Suprapubic skin (tissue), 4 donors: Measurements from ENCODE around the gene EFNA2. TPM values are rescaled to one million over a fixed set of nuclear protein-coding genes. Genes with fewer than 3 reads are reported as not detected.

Experiments used
- DNase-seq, 2 donors: peaks; one replicate each; pipeline ENCODE4 v3.0.0-alpha.2; 2019; ENCODE audit warnings: low spot score in 2 of 2
- H3K27ac ChIP-seq: fragments of 200-600 bp; sonication (generic); one replicate; pipeline ENCODE4 v1.5.1; 2019
- H3K27me3 ChIP-seq: fragments of 200-600 bp; sonication (generic); one replicate; pipeline ENCODE4 v1.5.1; 2019
- H3K36me3 ChIP-seq: fragments of 200-600 bp; sonication (generic); one replicate; pipeline ENCODE4 v1.5.1; 2019
- H3K4me1 ChIP-seq: fragments of 200-600 bp; sonication (generic); one replicate; pipeline ENCODE4 v1.5.1; 2019
- H3K4me3 ChIP-seq: fragments of 200-600 bp; sonication (generic); one replicate; pipeline ENCODE4 v1.5.1; 2019; ENCODE audit warnings: mild to moderate bottlenecking
- H3K9me3 ChIP-seq: fragments of 200-600 bp; sonication (generic); one replicate; pipeline ENCODE4 v1.5.1; 2019
- EP300 ChIP-seq: sonication (generic); formaldehyde crosslinking; IDR thresholded peaks from one replicate; pipeline ENCODE4 v1.6.1; 2017; ENCODE audit warnings: antibody characterized with exemption
- POLR2A ChIP-seq, 2 donors: fragments of 450-650 bp; IDR thresholded peaks; one replicate each; pipeline ENCODE4 v1.6.1; 2017; ENCODE audit warnings: antibody characterized with exemption in 2 of 2, mild to moderate bottlenecking in 2 of 2, moderate library complexity in 2 of 2
- POLR2AphosphoS5 ChIP-seq, 3 donors: sonication (generic); formaldehyde crosslinking; IDR thresholded peaks; one replicate each; pipeline ENCODE4 v1.6.1; 2017; ENCODE audit warnings: antibody characterized with exemption in 3 of 3
- WGBS: methylation state at CpG from one replicate; pipeline ENCODE4 v1.1.5; 2018; 5-methylcytosine and 5-hydroxymethylcytosine counted together
- total RNA-seq, 4 donors: library from RNA; depleted of rRNA; stranded (reverse); fragments of >200 nt; gene quantifications; one replicate each; pipeline ENCODE4 v1.1.0, GENCODE V29; 2016
- TF ChIP-seq, protein P1 (sequence below), 2 donors: fragments of 200-600 bp in 1 of 2; fragments of 450-650 bp in 1 of 2; sonication (generic) in 1 of 2; IDR thresholded peaks; one replicate each; pipeline ENCODE4 v1.5.1; 2016 to 2019; ENCODE audit warnings: antibody characterized with exemption in 2 of 2, mild to moderate bottlenecking in 1 of 2, moderate library complexity in 1 of 2

The EFNA2 gene
- total RNA-seq, 4 donors from 2014 or later, result not detected

DNA sequence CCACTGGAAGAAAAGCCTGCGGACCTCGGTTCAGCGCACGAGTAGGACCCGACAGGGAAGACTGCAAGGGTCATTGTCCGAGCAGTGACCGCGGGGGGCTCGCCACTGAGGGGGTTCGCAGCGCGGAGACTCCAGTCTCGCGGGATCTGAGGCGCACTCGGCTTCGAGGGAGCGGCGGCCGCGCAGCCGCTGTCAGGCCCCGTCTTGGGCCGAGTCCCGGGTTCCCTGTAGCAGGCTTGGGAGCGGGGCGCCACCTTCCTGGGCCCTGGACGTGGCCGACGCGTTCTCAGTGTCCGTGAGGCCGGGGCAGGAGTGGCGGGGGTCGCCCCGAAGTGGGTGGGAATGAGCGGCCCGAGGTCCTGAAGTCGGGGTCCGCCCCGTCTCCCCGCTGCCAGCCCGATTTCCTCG, 10.8 kb upstream of the EFNA2 start:
- peaks cover 66% of the 10 kb centered on the region for H3K4me1 ChIP-seq
- peak overlapping the region; percentile 57 for H3K4me3 ChIP-seq
- no peaks in the 10 kb centered on the region for H3K9me3 ChIP-seq
- no peaks in the 10 kb centered on the region for H3K27me3 ChIP-seq
- H3K27ac ChIP-seq, result peak overlapping the region; percentile 96
- DNase-seq, result peak in 1 of 2 donors; percentile 80
- WGBS, result 41% methylated on average over 24 of the region's 44 CpGs
- peaks cover 54% of the 10 kb centered on the region for H3K36me3 ChIP-seq
- no peak for TF ChIP-seq POLR2AphosphoS5 (IDR thresholded peaks at IDR 0.05)
- TF ChIP-seq EP300, result no peak
- TF ChIP-seq, protein P1, sequence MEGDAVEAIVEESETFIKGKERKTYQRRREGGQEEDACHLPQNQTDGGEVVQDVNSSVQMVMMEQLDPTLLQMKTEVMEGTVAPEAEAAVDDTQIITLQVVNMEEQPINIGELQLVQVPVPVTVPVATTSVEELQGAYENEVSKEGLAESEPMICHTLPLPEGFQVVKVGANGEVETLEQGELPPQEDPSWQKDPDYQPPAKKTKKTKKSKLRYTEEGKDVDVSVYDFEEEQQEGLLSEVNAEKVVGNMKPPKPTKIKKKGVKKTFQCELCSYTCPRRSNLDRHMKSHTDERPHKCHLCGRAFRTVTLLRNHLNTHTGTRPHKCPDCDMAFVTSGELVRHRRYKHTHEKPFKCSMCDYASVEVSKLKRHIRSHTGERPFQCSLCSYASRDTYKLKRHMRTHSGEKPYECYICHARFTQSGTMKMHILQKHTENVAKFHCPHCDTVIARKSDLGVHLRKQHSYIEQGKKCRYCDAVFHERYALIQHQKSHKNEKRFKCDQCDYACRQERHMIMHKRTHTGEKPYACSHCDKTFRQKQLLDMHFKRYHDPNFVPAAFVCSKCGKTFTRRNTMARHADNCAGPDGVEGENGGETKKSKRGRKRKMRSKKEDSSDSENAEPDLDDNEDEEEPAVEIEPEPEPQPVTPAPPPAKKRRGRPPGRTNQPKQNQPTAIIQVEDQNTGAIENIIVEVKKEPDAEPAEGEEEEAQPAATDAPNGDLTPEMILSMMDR (IDR thresholded peaks at IDR 0.05), result no peak
- no peak for TF ChIP-seq POLR2A (IDR thresholded peaks at IDR 0.05)

DNA sequence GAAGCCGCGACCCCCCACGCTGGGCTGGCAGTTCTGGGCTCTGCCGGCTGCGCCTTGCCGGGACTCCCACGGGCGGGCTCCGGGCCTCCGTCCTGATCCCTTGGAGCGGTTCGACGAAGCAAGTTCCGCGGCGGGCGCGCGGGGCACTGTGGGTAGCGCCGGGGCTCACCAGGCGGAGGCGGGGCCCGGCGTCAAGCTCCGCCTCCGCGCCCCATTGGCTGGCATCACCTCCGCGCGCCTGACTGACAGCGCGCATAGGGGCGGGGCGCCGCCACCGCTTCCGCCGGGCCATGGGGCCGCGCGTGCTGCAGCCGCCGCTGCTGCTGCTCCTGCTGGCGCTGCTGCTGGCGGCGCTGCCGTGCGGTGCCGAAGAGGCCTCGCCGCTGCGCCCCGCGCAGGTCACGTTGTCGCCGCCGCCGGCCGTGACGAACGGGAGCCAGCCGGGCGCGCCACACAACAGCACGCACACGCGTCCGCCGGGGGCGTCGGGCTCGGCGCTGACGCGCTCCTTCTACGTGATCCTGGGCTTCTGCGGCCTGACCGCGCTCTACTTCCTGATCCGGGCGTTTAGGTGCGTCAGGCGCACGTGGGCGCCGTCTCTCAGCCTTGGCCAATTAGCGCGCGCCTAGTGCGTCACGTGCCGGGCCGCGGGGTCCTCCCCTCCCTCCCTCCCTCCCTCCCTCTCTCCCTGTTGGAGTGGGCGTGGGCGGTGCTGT, 10.3 kb upstream of the EFNA2 start, which contains the start of gene FAM174C:
Gene FAM174C (plus strand): TSS at position 271 of the 716 bp plus-strand sequence. CDS start 20 bp downstream, at position 291.
- peak within 1 kb of the TSS; percentile 96 for H3K27ac ChIP-seq
- H3K27me3 ChIP-seq, result no peaks in the 10 kb centered on the region
- no peak for TF ChIP-seq EP300
- TF ChIP-seq, protein P1 (IDR thresholded peaks at IDR 0.05), result no peak
- TF ChIP-seq POLR2AphosphoS5 (IDR thresholded peaks at IDR 0.05), result peak in 1 of 3 donors; percentile 60
- peak in 1 of 2 donors; percentile 68 for TF ChIP-seq POLR2A (IDR thresholded peaks at IDR 0.05)
- H3K4me3 ChIP-seq, result peak within 1 kb of the TSS; percentile 57
- DNase-seq, result peak; percentile 97 to 99
- no peaks in the 10 kb centered on the region for H3K9me3 ChIP-seq
- H3K4me1 ChIP-seq, result peaks cover 60% of the 10 kb centered on the region
- peaks cover 54% of the 10 kb centered on the region for H3K36me3 ChIP-seq
- WGBS, result 0% methylated on average over 18 of the region's 98 CpGs

DNA sequence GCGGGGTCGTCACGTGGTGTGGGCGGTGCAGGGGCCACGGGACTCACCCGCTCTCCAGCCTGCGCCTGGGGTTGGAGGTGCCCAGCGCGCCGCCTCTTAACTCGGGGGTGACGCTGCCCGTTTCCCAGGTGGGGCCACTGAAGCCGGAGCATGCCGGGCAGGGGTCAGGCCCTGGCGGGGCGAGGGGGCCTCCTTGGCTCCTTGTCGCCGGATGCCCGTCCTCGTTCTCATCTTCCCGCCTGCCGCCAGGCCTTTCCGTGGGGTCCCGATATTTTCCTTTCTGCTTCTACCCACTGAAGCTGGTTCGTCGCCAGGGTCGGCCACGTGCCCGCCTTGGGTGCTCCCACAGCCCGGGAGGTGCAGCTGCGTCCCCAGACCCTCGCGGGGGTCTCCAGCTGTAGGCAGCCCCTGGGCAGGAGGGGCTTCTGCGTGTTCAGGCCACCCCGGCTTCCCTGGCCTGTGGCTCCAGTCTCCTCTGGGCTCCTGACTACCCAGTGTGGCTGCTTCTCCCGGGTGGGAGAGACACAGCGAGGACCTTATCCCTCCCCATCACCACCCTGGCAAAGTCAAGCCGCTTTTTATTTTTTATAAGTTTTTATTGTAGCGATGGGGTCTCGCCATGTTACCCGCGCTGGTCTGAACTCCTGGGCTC, 9.6 kb upstream of the EFNA2 start:
- peak overlapping the region; percentile 57 for H3K4me3 ChIP-seq
- H3K36me3 ChIP-seq, result peaks cover 50% of the 10 kb centered on the region
- WGBS, result 11% methylated on average over 26 of the region's 43 CpGs
- H3K4me1 ChIP-seq, result peaks cover 54% of the 10 kb centered on the region
- no peak for DNase-seq
- peak overlapping the region; percentile 96 for H3K27ac ChIP-seq
- TF ChIP-seq POLR2A (IDR thresholded peaks at IDR 0.05) (no peak), EP300 (no peak), POLR2AphosphoS5 (IDR thresholded peaks at IDR 0.05) (no peak)
- TF ChIP-seq, protein P1 (IDR thresholded peaks at IDR 0.05), result no peak
- H3K27me3 ChIP-seq, result no peaks in the 10 kb centered on the region
- H3K9me3 ChIP-seq, result no peaks in the 10 kb centered on the region

DNA sequence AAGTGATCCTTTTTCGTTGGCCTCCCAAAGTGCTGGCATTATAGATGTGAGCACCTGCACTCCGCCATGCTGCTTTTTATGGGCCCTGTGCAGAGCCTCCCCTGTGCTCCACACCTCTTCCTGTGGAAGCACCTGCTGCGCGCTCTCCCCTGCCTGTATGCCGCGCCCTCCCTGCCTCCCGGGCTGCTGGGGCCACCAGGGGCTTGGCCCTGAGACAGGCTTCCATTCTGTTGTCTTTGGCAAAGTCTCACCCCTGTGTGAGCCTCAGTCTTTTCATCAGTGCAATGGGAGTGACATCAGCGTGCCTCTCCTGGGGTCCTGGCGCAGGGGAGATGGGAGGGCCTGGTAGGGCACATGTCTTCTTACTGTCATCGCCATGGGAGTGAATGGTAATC, 9.0 kb upstream of the EFNA2 start:
- no peaks in the 10 kb centered on the region for H3K27me3 ChIP-seq
- peaks cover 45% of the 10 kb centered on the region for H3K36me3 ChIP-seq
- WGBS, result 56% methylated on average over 10 of the region's 10 CpGs
- peaks cover 48% of the 10 kb centered on the region for H3K4me1 ChIP-seq
- TF ChIP-seq EP300 (no peak), POLR2AphosphoS5 (IDR thresholded peaks at IDR 0.05) (no peak), POLR2A (IDR thresholded peaks at IDR 0.05) (no peak)
- TF ChIP-seq, protein P1 (IDR thresholded peaks at IDR 0.05), result no peak
- no peaks in the 10 kb centered on the region for H3K9me3 ChIP-seq
- no peak for DNase-seq
- peak overlapping the region; percentile 96 for H3K27ac ChIP-seq
- H3K4me3 ChIP-seq, result peak overlapping the region; percentile 57

DNA sequence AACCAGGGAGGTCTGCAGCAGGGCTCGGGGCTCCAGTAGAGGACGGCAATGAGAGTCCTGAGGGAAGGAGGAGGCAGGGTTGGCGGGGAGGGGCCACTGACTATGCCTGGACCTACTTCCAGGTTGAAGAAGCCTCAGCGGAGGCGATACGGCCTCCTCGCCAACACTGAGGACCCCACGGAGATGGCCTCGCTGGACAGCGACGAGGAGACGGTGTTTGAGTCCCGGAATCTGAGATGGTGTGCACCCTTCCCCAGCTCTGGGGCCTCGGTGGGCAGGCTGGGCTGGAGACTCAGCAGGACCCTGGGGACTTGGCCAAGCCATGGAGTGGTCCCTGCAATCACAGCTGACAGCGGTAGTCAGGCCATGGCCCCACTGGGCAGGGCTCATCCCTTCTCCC, 8.6 kb upstream of the EFNA2 start:
- Histone ChIP-seq H3K4me3 (peak overlapping the region; percentile 57), H3K27me3 (no peaks in the 10 kb centered on the region), H3K27ac (no peak overlapping the region), H3K9me3 (no peaks in the 10 kb centered on the region), H3K4me1 (peaks cover 44% of the 10 kb centered on the region), H3K36me3 (peaks cover 41% of the 10 kb centered on the region)
- TF ChIP-seq EP300, result no peak
- no peak for TF ChIP-seq POLR2A (IDR thresholded peaks at IDR 0.05)
- no peak for TF ChIP-seq POLR2AphosphoS5 (IDR thresholded peaks at IDR 0.05)
- no peak for DNase-seq
- 88% methylated on average over 14 of the region's 15 CpGs for WGBS
